Activated naive CD4-positive, alpha-beta T cell treated with anti-CD3 and anti-CD28 coated beads, Interleukin-2, amount 50 U/mL, for 72 hours (primary cell): Measurements from ENCODE around the gene ERGIC1. TPM values are rescaled to one million over a fixed set of nuclear protein-coding genes. Genes with fewer than 3 reads are reported as not detected.
A peak's percentile ranks its signal among the peaks of the same experiment; 100 is the strongest.

Source experiments
- ATAC-seq, 2 donors: fragments of 150-1000 bp; cut with Tn5 transposase; 2 replicates each; pipeline ENCODE4 v1.10.0; 2021; ENCODE audit warnings: mild to moderate bottlenecking in 2 of 2, moderate library complexity in 2 of 2
- DNase-seq, 2 donors: peaks; one replicate each; pipeline ENCODE4 v3.0.0; 2021 to 2022; ENCODE audit warnings: low spot score in 2 of 2
- H3K27ac Mint-ChIP-seq, 2 donors: one replicate each; pipeline ENCODE4 v1.8.0; 2022; ENCODE audit warnings: mild to moderate bottlenecking in 2 of 2, mixed read lengths in 2 of 2
- H3K36me3 Mint-ChIP-seq, 2 donors: one replicate each; pipeline ENCODE4 v1.8.0; 2022; ENCODE audit warnings: mixed read lengths in 2 of 2
- H3K9me3 Mint-ChIP-seq, 2 donors: one replicate each; pipeline ENCODE4 v1.8.0; 2022; ENCODE audit warnings: mixed read lengths in 2 of 2
- total RNA-seq, 2 donors: library from RNA; stranded (reverse); gene quantifications; one replicate each; pipeline ENCODE4 v1.2.3, GENCODE V29; 2022

Gene ERGIC1
- total RNA-seq, 2 donors from 2014 or later: 37.0 to 52.9 TPM

DNA sequence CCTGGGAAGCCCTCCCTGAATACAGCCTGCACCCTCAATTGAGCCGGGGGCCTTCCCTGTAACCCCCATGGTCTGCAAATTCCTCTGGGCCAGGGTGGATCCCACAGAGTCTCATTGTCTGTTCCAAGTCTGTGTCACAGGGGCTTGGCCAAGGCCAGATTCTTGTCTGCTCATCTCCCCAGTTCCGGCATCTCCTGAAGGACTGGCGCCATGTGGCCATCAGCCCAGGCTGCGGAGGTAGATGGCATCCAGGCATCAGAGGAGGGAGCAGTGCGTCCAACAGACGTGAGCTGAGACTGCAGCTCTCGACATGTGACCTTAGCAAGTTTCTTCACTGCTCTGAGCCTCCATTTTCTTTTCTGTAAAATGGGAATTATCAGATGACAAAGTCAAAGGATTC lies 87.9 kb downstream of the ERGIC1 start:
- Mint-ChIP-seq H3K9me3 (no peaks in the 10 kb centered on the region), H3K36me3 (no peaks in the 10 kb centered on the region), H3K27ac (peak overlapping the region; percentile 66 to 77)
- ATAC-seq (no peak), DNase-seq (no peak)

DNA sequence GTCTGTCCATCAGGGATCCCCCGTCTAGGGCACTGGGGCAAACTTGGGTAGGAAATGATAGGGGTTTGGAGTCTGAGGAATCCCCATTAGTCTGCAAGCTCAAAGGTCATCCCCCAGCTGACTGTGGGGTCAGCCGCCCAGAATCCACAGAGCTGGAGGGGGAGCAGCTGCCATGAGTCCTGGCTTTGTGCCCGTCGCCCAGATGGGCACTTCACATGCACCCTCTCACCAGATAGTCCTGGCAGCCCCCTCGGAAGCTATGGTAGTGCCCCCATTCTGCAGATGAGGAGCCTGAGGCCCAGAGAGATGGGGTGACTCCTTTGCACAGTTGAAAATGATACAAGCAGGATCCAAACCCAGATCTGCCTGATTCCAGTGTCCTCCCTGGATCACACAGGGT lies 89.5 kb downstream of the ERGIC1 start:
- Mint-ChIP-seq H3K9me3 (no peaks in the 10 kb centered on the region), H3K36me3 (no peaks in the 10 kb centered on the region), H3K27ac (no peak overlapping the region)
- DNase-seq (no peak), ATAC-seq (no peak)

DNA sequence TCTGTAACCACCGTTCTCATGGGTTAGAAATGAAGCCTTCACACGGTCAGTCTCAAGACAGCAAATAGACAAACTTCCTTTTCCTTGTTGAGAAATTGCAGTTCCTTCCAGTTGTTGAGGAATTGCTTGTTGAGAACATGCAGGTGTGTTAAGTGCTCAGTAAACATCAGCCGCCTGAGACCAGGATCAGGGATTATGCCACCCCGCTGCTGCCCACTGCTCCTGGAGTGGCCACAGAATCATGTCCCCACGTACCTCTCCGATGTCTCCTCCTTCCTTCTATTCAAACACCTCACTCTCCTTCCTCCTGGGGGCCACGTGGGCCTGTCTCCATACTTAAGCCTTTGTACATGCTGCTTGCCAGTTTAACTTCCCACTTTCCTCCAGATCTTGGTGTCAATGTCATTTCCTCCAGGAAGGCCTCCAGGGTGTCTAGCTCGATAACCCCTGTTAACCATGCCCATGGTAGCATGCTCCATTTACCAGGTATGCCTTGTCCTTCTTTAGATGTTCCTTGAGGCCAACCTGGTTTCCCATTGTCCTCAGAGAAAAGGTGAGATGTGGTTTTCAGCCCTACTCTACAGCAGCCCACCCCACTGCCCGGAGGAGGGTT lies 91.4 kb downstream of the ERGIC1 start:
- Mint-ChIP-seq H3K36me3 (no peaks in the 10 kb centered on the region), H3K27ac (peak overlapping the region in 1 of 2 donors; percentile 1), H3K9me3 (no peaks in the 10 kb centered on the region)
- DNase-seq (no peak), ATAC-seq (no peak)

DNA sequence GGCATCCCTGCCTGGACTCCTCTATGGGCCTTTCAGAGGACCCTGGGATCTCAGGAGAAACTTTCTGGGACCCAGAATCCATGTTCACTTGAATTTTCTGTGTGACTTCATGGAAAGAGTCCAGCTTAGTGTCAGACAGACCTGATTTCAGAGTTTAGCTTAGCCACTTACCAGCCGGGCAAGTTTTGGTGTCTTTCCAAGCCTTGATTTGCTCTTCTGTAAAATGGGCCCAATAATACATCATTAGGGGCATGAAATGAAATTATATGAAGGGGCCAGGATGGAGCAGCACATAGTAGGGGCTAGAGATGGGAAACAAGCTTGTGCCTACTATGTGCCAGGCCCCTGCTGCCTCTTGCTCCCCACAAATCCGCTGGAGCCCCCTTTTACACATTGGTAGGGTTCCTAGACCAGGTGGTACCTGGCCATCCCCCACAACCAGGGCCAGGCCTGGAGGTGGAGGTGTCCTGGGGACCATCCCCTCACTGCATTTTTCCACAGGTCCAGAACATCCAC lies 92.0 kb downstream of the ERGIC1 start:
- DNase-seq (no peak), ATAC-seq (no peak)
- H3K27ac Mint-ChIP-seq: peak overlapping the region; percentile 62 to 72
- H3K9me3 Mint-ChIP-seq: no peaks in the 10 kb centered on the region
- no peaks in the 10 kb centered on the region for H3K36me3 Mint-ChIP-seq

DNA sequence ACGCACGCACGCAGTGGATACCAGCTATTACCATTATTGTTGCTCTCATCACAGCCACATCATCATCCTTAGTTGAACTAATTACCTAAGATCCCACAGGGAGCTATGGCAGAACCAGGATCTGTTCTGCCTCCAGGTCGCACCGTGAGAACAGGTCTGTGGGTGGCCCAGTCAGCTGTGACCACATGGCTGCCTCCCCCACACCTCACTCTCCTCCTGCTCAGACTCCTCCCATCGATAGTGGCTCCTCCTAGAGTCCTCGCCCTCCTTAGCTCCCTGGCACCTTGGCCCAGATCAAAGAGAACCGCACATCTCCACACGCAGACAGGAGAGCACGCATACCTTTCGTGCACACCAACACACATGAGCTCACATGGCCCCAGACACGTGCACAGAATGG lies 92.7 kb downstream of the ERGIC1 start:
- H3K27ac Mint-ChIP-seq: peak overlapping the region in 1 of 2 donors; percentile 62
- H3K36me3 Mint-ChIP-seq: no peaks in the 10 kb centered on the region
- no peak for ATAC-seq
- no peaks in the 10 kb centered on the region for H3K9me3 Mint-ChIP-seq
- DNase-seq: no peak

DNA sequence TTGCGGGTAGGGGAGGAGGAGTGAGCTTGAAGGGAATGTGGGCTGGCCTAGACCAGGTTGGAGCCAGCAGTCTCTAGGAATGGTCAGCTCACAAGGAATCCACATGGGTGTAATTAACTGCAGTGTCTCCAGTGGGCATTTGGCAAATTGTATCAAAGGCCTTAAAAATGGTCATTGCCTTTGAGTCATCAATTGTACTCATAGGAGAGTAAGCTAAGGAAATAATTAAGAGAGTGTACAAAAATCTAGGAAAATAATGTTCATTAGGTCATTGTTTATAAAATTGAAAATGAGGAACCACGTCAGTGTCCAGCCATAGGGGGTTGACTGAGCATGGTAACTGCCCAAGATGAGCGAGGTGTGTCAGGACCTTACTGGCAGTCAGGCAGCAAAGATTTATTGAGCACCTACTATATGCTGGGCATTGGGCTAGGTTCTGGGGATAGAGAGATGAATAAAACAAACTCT lies 95.4 kb downstream of the ERGIC1 start:
- no peaks in the 10 kb centered on the region for H3K9me3 Mint-ChIP-seq
- peak overlapping the region in 1 of 2 donors; percentile 53 for H3K27ac Mint-ChIP-seq
- H3K36me3 Mint-ChIP-seq: no peaks in the 10 kb centered on the region
- no peak for ATAC-seq
- no peak for DNase-seq

DNA sequence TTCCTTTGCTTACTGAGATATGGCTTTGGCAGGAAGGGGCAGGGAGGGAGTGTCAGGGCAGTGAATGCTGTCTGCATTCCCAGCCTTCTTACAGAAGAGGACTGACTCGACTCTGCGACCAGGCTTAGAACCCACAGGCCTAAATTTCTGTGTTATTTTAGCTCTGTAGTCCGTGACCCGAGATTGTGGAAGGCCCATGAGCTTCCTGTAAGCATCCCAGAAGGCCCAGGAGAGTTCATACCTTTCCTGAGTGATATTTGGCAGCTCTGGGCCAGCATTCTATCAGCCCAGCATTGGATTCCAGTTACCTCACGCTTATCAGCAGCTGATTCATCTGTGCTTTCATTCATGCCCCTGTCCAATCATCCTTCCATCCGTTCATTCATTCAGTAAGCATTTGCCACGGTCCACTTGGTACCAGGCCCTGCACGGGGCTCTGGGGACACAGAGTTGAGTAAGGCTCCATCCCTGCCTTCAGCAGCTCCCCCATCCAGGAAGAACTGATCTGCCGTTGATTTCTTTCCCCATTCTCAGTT lies 97.0 kb downstream of the ERGIC1 start:
- no peaks in the 10 kb centered on the region for H3K9me3 Mint-ChIP-seq
- H3K27ac Mint-ChIP-seq: peak overlapping the region in 1 of 2 donors; percentile 49
- no peak for DNase-seq
- no peak for ATAC-seq
- H3K36me3 Mint-ChIP-seq: no peaks in the 10 kb centered on the region

DNA sequence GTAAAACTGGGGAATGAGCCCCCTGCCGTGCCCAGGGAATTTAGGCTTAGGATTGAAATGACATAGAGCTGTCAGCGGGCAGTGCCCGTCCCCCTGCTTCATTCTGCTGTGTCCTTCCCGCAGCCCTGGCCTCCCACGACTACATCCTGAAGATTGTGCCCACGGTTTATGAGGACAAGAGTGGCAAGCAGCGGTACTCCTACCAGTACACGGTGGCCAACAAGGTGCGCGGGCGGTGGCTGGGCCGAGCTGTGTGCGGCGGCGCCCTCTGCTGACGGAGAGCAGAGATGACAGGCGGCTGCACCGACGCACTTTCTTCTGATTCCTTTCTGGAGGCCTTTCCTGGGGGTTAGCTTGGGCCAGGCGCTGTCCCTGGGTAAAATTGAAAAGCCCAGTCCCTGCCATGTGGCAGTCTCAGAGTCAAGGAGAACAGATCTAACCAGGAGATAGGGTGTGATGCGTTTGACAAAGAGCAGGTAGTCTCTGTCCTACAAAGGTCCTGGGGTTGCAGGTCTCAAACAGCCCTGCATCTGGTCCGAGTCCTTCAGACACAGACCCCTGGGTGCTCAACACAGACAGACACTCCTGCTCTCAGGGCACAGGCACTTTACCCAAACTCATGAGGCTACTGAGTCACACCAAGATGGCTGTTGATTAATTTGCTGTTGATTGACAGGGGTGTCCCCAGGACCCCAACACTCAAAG lies 98.4 kb downstream of the ERGIC1 start:
- H3K36me3 Mint-ChIP-seq: no peaks in the 10 kb centered on the region
- H3K27ac Mint-ChIP-seq: peak overlapping the region in 1 of 2 donors; percentile 49
- ATAC-seq (peak; percentile 86 to 90), DNase-seq (peak; percentile 65 to 76)
- H3K9me3 Mint-ChIP-seq: no peaks in the 10 kb centered on the region

DNA sequence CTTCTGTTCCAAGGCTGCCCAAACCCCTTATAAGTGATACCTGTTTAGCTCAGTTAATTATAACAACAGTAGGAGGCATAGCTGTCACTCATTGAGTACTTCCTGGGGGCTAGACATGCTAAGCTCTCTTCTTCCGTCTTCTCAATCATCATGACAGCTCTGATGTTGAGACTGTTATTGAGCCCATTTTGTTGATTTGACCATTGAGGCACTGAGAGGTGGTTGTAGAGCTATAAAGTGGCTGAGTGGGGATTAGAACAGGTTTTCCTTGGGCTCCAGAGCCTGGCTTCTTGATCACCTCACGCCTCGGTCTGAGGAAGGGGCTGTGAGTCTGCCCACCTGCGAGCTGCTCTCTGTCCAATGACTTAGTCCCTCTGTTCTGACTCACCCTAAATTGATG lies 99.2 kb downstream of the ERGIC1 start:
- Mint-ChIP-seq H3K36me3 (no peaks in the 10 kb centered on the region), H3K9me3 (no peaks in the 10 kb centered on the region), H3K27ac (no peak overlapping the region)
- no peak for DNase-seq
- ATAC-seq: no peak

DNA sequence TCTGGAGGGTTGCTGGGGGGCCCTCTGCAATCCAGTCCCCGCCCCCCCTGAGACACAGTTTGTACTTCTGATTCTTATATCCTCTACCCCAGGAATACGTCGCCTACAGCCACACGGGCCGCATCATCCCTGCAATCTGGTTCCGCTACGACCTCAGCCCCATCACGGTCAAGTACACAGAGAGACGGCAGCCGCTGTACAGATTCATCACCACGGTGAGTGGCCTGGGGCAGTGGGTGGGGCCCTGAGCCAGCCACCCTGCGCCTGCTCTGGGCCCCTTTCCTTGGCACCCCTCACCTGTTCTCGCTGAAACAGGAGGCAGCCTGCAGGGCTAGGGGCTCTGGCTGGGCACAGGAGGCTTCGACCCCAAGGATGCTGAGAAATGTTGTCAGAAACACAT lies 101.0 kb downstream of the ERGIC1 start:
- Mint-ChIP-seq H3K27ac (no peak overlapping the region), H3K9me3 (no peaks in the 10 kb centered on the region), H3K36me3 (no peaks in the 10 kb centered on the region)
- DNase-seq: no peak
- no peak for ATAC-seq

DNA sequence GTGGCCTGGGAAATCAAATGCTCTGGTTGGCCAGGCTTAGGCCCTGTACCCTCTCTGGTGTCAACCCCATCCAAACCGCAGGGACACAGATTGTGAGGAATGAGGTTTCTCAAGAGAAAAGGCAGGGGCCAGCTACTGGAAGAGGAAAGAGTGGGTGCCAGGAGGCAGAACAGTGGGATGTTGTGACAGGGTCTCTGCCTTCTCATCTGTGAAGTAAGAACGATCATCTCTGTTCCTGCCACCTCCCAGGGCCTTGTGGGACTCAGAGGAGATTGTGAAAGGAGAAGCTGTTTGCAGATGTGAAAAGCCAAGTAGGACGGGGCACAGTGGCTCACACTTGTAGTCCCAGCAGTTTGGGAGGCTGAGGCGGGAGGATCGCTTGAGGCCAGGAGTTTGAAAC lies 102.3 kb downstream of the ERGIC1 start:
- no peaks in the 10 kb centered on the region for H3K9me3 Mint-ChIP-seq
- no peaks in the 10 kb centered on the region for H3K36me3 Mint-ChIP-seq
- H3K27ac Mint-ChIP-seq: peak overlapping the region; percentile 2 to 81
- ATAC-seq: no peak
- no peak for DNase-seq

DNA sequence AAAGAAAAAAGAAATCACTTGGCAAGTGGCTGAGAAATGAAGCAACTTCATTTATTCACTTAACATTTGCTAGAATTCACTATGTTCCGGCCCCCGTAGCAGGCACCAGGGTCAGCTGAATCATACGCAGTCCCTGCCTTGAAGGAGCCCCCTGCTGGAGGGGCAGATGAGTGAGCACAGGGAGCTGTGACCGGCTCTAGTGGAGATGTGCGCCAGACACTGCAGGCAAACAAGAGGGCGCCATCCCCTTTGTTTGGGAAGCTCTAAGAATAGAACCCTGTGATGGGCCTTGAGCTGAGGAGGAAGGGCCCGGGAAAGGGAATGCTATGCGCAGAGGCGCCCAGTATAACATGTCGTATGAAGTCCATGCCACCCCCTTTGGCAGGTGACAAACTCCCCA lies 105.0 kb downstream of the ERGIC1 start:
- peak in 1 of 2 donors; percentile 49 for ATAC-seq
- no peak overlapping the region for H3K27ac Mint-ChIP-seq
- no peaks in the 10 kb centered on the region for H3K36me3 Mint-ChIP-seq
- no peaks in the 10 kb centered on the region for H3K9me3 Mint-ChIP-seq
- peak in 1 of 2 donors; percentile 22 for DNase-seq

DNA sequence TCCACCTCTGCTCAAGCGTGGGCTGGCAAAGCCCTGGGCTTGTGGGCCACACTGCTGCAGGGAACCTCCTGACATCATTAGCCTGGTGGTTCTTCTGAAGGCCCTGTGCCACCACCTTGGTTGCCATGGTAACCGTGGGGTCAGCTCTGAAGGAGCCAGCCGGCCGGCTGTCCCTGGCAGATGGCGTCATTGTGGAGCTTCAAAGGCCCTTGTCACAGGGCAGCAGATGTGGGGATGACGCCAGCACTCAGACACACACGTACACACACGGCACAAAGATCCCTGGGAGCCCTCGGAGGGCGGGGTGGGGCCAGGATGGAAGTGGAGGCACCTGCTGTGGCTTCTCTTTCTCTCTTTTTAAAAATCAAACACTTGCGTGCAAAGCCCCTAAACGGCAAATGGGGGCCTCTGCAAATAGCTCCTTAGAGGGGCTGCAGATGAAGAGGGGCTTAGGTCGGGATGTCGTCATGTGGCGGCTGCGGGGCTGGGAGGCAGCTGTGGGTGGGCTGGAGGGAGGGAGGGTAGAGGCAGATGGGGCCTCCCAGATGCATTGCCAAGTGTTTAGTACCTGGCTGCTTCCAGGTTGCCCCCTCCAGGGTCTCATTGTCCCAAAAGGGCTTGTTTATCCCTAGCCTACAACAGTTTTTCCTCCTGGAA lies 105.7 kb downstream of the ERGIC1 start:
- Mint-ChIP-seq H3K27ac (no peak overlapping the region), H3K36me3 (no peaks in the 10 kb centered on the region), H3K9me3 (no peaks in the 10 kb centered on the region)
- DNase-seq (no peak), ATAC-seq (no peak)

DNA sequence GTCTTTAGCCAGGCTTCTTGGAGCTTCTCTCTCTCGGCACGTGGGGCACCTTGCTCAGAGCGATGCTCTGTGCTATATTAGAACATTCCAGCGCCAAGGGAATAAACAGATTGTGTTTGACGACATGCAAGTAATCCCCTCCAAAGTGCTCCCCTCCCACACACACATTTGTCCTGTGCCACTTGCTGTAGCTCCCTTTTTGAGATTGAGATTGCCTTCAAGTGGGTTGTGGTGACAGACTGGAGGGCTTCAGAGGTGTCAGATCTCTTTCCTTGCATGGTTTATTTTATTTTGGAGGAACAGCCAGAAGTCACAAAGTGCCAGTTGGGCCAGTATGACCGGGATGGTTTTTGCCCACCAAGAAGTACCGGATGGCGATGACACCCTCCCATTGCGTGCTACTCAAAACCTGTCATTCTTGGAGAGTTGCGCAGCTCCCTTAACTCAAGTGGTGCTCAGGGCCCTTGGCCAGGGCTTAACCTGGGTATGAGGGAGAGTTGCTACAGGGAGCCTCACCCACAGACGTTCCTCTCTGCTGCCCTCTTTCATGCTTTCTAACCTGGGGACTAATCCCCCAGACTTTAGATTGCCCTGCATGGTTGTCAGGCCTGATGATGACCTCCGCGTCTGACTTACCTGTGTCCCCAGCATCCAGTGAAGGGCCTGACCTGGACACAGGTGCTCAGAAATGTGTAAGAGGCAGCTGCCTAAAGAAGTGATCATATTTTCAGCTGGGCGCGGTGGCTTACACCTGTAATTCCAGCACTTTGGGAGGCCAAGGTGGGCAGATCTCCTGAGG lies 106.4 kb downstream of the ERGIC1 start:
- H3K9me3 Mint-ChIP-seq: no peaks in the 10 kb centered on the region
- DNase-seq: no peak
- no peak for ATAC-seq
- no peaks in the 10 kb centered on the region for H3K36me3 Mint-ChIP-seq
- H3K27ac Mint-ChIP-seq: no peak overlapping the region

DNA sequence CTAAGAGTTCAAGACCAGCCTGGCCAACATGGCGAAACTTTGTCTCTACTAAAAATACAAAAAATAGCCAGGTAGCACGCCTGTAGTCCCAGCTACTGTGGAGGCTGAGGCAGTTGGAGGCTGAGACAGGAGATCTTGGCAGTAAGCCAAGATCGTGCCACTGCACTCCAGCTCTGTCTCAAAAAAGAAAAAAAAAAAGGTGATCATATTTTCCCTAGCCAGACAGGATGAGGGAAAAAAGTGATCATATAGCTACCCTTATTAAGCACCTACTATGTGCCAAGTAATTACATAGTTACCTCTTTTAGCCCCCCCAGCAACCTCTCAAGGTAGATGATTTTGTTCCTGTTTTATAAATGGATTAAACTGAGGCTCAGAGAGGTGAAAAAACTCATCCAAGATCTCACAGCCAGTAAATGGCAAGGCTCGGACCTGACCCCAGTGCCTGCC lies 107.0 kb downstream of the ERGIC1 start:
- no peaks in the 10 kb centered on the region for H3K9me3 Mint-ChIP-seq
- no peaks in the 10 kb centered on the region for H3K36me3 Mint-ChIP-seq
- DNase-seq (no peak), ATAC-seq (no peak)
- H3K27ac Mint-ChIP-seq: peak overlapping the region in 1 of 2 donors; percentile 57

DNA sequence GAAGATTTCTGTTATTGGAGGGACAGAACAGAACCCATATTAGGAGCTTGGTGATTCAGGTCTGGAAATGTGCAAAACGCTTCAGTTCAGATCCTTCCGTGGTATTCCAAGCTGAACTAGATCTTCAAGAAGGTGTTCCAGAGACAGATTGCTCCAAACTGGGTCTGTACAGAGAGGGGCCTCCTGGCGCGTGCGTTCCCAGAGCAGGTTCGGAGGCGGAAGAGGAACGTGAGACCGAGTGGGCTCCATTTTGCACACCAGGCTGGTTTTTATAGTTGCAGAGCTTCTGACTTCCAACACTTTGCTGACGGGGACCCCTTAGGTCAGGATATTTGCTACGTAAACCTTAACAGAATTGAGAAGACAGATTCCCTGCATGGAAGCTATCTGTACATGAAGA lies 108.5 kb downstream of the ERGIC1 start:
- Mint-ChIP-seq H3K36me3 (no peaks in the 10 kb centered on the region), H3K9me3 (no peaks in the 10 kb centered on the region), H3K27ac (peak overlapping the region in 1 of 2 donors; percentile 3)
- DNase-seq (no peak), ATAC-seq (no peak)
